Measurements from ENCODE around the gene DMTF1.

The DMTF1 gene

GRCh38 chr7:87220026-87220733 is 67.9 kb downstream of the DMTF1 start:
- Histone ChIP-seq H3K27ac (peak overlapping the region; percentile 71 to 92), H3K4me3 (peak overlapping the region; percentile 92)
- peak; percentile 87 for DNase-seq (ENCODE audit: low spot score)
- TF ChIP-seq, protein P1, sequence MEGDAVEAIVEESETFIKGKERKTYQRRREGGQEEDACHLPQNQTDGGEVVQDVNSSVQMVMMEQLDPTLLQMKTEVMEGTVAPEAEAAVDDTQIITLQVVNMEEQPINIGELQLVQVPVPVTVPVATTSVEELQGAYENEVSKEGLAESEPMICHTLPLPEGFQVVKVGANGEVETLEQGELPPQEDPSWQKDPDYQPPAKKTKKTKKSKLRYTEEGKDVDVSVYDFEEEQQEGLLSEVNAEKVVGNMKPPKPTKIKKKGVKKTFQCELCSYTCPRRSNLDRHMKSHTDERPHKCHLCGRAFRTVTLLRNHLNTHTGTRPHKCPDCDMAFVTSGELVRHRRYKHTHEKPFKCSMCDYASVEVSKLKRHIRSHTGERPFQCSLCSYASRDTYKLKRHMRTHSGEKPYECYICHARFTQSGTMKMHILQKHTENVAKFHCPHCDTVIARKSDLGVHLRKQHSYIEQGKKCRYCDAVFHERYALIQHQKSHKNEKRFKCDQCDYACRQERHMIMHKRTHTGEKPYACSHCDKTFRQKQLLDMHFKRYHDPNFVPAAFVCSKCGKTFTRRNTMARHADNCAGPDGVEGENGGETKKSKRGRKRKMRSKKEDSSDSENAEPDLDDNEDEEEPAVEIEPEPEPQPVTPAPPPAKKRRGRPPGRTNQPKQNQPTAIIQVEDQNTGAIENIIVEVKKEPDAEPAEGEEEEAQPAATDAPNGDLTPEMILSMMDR (IDR thresholded peaks at IDR 0.05), result no peak

DNA sequence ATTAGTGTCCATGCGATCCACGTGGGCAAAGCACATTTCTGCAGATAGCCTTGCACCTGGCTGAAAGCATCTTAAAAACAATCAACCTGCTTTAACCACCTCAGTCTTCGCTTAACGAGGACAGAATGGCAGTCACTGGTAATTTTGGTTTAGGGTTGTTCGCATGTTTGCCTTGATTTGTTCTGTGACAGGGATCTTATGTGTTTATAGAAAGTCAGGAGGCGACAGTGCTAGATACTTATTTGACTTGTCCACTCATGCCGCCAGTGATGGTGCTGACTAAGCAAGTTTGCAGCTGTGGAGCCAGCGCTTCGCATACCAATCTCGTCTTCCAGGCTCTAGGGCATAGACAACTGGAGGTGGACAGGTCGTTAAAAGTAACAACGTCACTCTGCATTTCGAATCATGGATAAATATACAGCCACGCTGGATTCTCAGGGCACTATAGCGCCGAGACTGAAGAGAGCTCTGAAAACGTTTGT is 68.5 kb downstream of the DMTF1 start:
- DNase-seq (ENCODE audit: low spot score), result no peak
- Histone ChIP-seq H3K4me3 (peak overlapping the region; percentile 92), H3K27ac (peak overlapping the region in 1 of 2 donors; percentile 92)
- TF ChIP-seq, protein P1 (IDR thresholded peaks at IDR 0.05), result no peak

GRCh38 chr7:87223666-87224065 is 71.4 kb downstream of the DMTF1 start:
- no peak overlapping the region for H3K27ac ChIP-seq
- no peak for DNase-seq (ENCODE audit: low spot score)
- TF ChIP-seq, protein P1 (IDR thresholded peaks at IDR 0.05), result no peak
- H3K4me3 ChIP-seq, result no peak overlapping the region

GRCh38 chr7:87225696-87226095 is 73.4 kb downstream of the DMTF1 start:
- no peak overlapping the region for H3K4me3 ChIP-seq
- no peak for DNase-seq (ENCODE audit: low spot score)

DNA sequence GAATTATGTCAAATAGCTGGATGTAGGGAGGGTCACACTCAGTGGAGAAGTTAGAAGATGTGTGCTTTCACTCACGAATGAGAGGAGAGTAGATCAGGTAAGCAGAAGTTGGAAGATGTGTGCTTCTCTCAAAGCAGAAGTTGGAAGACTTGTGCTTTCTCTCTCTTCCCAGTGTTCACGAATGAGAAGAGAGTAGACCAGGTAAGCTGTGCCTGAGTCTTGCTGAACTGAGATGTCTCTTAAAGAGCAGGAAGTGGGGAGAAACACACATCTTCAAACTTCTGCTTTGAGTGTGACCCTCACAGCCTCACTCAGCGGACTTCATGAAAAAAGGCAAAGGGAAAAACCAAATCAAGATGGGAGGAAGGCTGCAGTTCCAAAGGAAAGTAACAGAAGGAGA is 74.2 kb downstream of the DMTF1 start:
- no peak overlapping the region for H3K27ac ChIP-seq
- H3K4me3 ChIP-seq, result no peak overlapping the region
- no peak for DNase-seq (ENCODE audit: low spot score)
- TF ChIP-seq, protein P1 (IDR thresholded peaks at IDR 0.05), result no peak

More at GRCh38 chr7:87225696-87226095, 73.4 kb downstream of the DMTF1 start:
- TF ChIP-seq, protein P1 (IDR thresholded peaks at IDR 0.05), result no peak
- H3K27ac ChIP-seq, result no peak overlapping the region

DNA sequence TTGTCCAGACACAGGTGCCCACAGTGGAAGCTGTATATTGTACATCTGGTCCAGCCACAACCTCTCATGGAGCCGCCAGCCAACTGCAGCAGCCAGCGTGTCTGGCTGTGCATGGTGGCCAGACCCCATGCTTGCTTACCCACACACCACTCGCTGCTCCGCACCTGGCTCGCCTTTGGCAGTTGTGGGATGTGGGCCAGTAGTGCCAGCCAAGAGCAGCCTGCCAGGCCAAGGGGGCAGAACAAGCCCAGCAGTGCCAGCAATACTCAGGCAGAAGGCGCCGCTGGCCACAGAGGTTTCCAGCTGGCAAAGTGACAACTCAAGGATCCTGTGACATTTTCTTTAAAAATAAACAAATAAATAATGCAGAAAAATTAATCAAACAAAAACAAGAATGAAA is 79.0 kb downstream of the DMTF1 start:
- Histone ChIP-seq H3K27ac (no peak overlapping the region), H3K4me3 (no peak overlapping the region)
- DNase-seq (ENCODE audit: low spot score), result no peak
- TF ChIP-seq, protein P1 (IDR thresholded peaks at IDR 0.05), result no peak

DNA sequence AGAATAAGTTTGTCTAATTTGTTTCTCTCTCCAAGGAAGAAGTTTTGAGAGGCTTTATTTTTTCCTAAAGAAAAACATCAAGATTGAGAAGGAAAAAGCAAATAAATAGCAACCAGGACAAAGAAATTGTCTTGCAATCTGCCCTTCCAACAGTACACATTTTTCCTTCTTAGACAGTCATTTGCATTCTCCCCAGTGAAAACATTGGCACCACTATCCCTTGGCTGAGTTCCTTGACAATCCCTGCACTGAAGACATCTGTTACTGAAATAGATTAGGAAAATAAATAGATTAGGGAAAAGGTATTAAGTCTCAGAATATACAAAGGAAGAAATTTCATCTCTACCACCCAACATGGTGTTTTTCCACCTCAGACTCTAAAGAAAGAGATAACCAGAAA is 79.5 kb downstream of the DMTF1 start:
- no peak overlapping the region for H3K27ac ChIP-seq
- H3K4me3 ChIP-seq, result no peak overlapping the region
- DNase-seq (ENCODE audit: low spot score), result no peak
- TF ChIP-seq, protein P1 (IDR thresholded peaks at IDR 0.05), result no peak

Data from coronary artery (tissue), 2 donors.